Measurements from ENCODE around the gene CRYGS. TPM values are rescaled to one million over a fixed set of nuclear protein-coding genes. Genes with fewer than 3 reads are reported as not detected.
A peak's percentile ranks its signal among the peaks of the same experiment; 100 is the strongest.

CRYGS gene
- total RNA-seq, 4 donors from 2014 or later = 0.39 to 3.1 (median 3.1) TPM; not detected in 1

DNA sequence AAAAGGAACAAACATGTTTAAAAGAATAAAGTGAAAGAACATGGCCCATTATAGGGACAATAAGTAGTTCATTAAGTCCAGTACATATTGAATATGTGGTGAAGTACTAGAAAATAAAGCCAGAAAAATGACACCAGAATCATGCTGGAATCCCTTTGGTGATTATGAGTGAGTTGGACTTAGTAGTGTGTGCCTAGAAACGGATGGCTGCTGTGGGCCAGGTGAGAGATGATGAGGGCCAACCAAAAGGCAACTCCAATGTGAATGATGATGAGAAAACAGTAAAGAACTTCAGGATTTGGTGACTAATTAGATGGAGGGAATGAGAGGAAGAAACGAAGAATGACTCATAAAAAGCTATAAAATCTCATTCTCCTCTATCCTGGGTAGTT, 3.3 kb downstream of the CRYGS start:
- H3K9me3 ChIP-seq = no peaks in the 10 kb centered on the region
- H3K4me3 ChIP-seq = no peak overlapping the region
- H3K27ac ChIP-seq = no peak overlapping the region
- no peaks in the 10 kb centered on the region for H3K27me3 ChIP-seq
- ATAC-seq = no peak
- H3K4me1 ChIP-seq = peaks cover 0 to 21% (median 3%) of the 10 kb centered on the region in 3 donors
- TF ChIP-seq CTCF (IDR thresholded peaks at IDR 0.05) (no peak), POLR2A (IDR thresholded peaks at IDR 0.05) (no peak), EP300 (IDR thresholded peaks at IDR 0.05) (no peak), POLR2AphosphoS5 (IDR thresholded peaks at IDR 0.05) (no peak)
- H3K36me3 ChIP-seq = peaks cover 0 to 21% of the 10 kb centered on the region in 2 donors
- 30 to 36% methylated on average over 2 of the region's 2 CpGs for WGBS, 2 donors (ENCODE audit: low coverage in 1 of 2)

GRCh38 chr3:186540221-186540834, 3.9 kb downstream of the CRYGS start:
- peaks cover 0 to 21% of the 10 kb centered on the region in 2 donors for H3K36me3 ChIP-seq
- peak; percentile 61 for ATAC-seq
- peak overlapping the region in 2 of 4 donors; percentile 32 to 37 for H3K27ac ChIP-seq
- 7 to 12% methylated on average over 7 to 8 of the region's 8 CpGs for WGBS, 2 donors (ENCODE audit: low coverage in 1 of 2)
- peaks cover 0 to 21% (median 3%) of the 10 kb centered on the region in 3 donors for H3K4me1 ChIP-seq
- no peaks in the 10 kb centered on the region for H3K9me3 ChIP-seq
- peak overlapping the region; percentile 18 to 19 for H3K4me3 ChIP-seq
- H3K27me3 ChIP-seq = no peaks in the 10 kb centered on the region
- TF ChIP-seq POLR2AphosphoS5 (IDR thresholded peaks at IDR 0.05) (peak; percentile 9), CTCF (IDR thresholded peaks at IDR 0.05) (peak; percentile 69 to 85 (median 80)), EP300 (IDR thresholded peaks at IDR 0.05) (no peak)

DNA sequence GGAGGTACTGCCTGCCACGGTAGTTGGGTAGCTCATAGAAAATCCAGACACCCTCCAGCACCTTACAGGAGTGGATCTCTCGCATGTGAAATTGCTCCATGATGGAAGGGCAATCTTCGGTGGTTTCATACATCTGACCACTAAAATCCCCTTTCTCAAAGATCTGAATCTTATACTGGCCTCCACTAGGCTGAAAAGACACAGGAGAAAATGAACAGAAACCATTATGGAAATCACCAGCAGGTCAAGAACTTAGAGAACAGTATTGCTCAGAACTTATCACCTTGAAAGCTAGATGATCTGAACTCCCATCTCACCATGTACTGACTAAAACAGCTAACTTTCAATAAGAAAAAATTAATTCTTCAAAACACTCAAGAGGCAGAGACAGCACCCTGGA, 5.4 kb downstream of the CRYGS start:
- no peak for TF ChIP-seq EP300 (IDR thresholded peaks at IDR 0.05)
- TF ChIP-seq POLR2A (IDR thresholded peaks at IDR 0.05) = no peak
- TF ChIP-seq POLR2AphosphoS5 (IDR thresholded peaks at IDR 0.05) = no peak
- TF ChIP-seq CTCF (IDR thresholded peaks at IDR 0.05) = no peak
- no peak overlapping the region for H3K4me3 ChIP-seq
- H3K27me3 ChIP-seq = no peaks in the 10 kb centered on the region
- peaks cover 0 to 13% of the 10 kb centered on the region in 2 donors for H3K36me3 ChIP-seq
- no peaks in the 10 kb centered on the region for H3K9me3 ChIP-seq
- 100% methylated on average over 1 to 2 of the region's 3 CpGs for WGBS, 2 donors (ENCODE audit: low coverage in 1 of 2)
- peaks cover 0 to 21% (median 3%) of the 10 kb centered on the region in 3 donors for H3K4me1 ChIP-seq
- no peak for ATAC-seq
- no peak overlapping the region for H3K27ac ChIP-seq

DNA sequence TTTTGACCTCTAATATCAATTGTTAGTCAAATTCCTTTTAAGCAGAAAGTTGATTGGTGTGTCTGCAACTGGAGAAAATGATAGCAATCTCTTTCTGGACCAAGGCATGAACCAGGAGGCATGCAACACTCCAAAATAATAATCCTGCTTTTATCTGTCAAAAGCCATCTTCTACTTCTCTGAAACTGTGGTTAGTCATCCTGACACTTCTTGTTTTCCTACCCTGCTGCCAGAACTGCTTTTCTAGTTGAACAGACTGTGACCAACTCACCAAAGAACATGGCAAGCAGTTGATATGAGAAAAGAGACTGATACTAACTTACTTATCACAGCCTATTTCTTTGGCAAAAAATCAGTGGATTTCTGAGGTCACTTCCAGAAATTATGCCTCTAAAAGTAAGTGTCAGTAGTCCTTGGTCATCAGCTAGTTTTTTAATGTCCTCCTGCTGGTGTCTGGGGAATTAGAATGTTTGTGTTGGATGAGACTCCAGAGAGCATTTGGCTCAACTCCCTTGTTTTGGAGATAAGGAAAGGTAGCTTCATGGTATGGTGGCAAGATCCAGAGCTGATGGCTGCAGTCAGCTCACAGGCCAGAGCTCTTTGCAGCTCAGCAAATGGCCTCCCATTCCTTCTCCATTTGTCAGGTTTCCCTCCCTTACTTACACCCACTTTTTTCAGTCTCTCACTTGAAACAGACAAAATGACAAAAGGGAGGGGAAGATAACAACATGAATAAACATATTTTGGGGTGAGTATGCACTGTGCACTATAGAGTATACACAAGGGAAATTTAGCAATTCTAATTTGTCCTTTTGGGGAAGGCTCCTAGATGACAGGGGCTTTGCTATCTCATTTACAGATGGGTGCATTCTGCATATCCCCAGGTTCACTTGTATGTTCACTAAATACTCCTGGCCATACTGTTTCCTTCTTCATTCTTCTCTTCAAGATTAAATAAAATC, 7.0 kb downstream of the CRYGS start:
- Histone ChIP-seq H3K27ac (no peak overlapping the region), H3K36me3 (peaks cover 0 to 6% of the 10 kb centered on the region in 2 donors), H3K4me1 (peaks cover 0 to 21% (median 3%) of the 10 kb centered on the region in 3 donors), H3K27me3 (no peaks in the 10 kb centered on the region), H3K9me3 (no peaks in the 10 kb centered on the region), H3K4me3 (no peak overlapping the region)
- ATAC-seq = no peak
- TF ChIP-seq EP300 (IDR thresholded peaks at IDR 0.05) (no peak), POLR2A (IDR thresholded peaks at IDR 0.05) (no peak), POLR2AphosphoS5 (IDR thresholded peaks at IDR 0.05) (no peak), CTCF (IDR thresholded peaks at IDR 0.05) (no peak)

Measured in gastroesophageal sphincter (tissue), 4 donors.